Measurements from ENCODE around the gene TEX35. TPM values are rescaled to one million over a fixed set of nuclear protein-coding genes. Genes with fewer than 3 reads are reported as not detected.

Gene TEX35
- polyA plus RNA-seq, 1 donor, result 0.07 TPM

GRCh38 chr1:178571807-178572206, 58.9 kb downstream of the TEX35 start:
- no peak overlapping the region for H3K27ac ChIP-seq (ENCODE audit: low read length)
- DNase-seq, result no peak
- no peak overlapping the region for H3K4me3 ChIP-seq (ENCODE audit: low read length)
- H3K4me1 ChIP-seq (ENCODE audit: control insufficient read depth, insufficient read depth, low read length), result peaks cover 13% of the 10 kb centered on the region
- H3K27me3 ChIP-seq (ENCODE audit: control insufficient read depth, insufficient read depth, low read length), result no peaks in the 10 kb centered on the region
- no peaks in the 10 kb centered on the region for H3K9me3 ChIP-seq (ENCODE audit: control insufficient read depth, low read depth, low read length)
- no peaks in the 10 kb centered on the region for H3K36me3 ChIP-seq (ENCODE audit: control insufficient read depth, insufficient read depth, low read length)
- WGBS (ENCODE audit: insufficient coverage, low lambda C conversion rate), result no CpG with 5 or more reads among the region's 4 CpGs

Other genes with a start within 250 kb of the TEX35 start
- gene CLEC20A, start 16.1 kb upstream of the TEX35 start, polyA plus RNA-seq, result 0.09 TPM
- 25.5 TPM for gene RALGPS2, start 212.1 kb downstream of the TEX35 start, polyA plus RNA-seq